HG03558 (cell line): ENCODE results near the gene CD1D.
"Not testable (repeated sequence)": the region's sequence is repeated elsewhere in the genome, so short reads cannot be mapped to it uniquely, and the experiment has no call there.

ENCODE experiments used
- ATAC-seq: cut with Tn5 transposase; IDR thresholded peaks from one replicate; pipeline ENCODE4 v1.9.1; 2021; ENCODE audit warnings: moderate number of reproducible peaks; ENCODE audit not compliant: unreplicated experiment; ENCODE audit errors: extremely low read depth

The CD1D gene

DNA sequence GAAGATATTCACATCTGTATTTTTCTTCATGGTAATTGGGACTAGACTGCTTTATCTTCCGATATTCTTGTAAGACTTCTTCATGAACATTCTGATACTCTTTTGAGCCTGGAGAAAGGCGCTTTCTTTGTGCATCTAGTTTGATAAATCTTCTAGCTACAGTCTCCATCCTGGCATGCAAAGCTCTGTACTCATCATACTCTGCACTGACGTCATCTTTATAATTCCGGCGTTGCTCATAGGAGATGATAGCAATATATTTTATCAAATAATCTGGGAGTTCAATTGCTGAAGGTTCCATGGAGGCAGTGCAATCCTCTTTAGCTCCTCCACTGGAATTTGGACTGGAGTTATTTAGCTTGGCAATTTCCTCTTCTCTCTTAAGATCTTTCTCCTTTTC lies 4.8 kb upstream of the CD1D start:
- not testable (repeated sequence) for ATAC-seq

DNA sequence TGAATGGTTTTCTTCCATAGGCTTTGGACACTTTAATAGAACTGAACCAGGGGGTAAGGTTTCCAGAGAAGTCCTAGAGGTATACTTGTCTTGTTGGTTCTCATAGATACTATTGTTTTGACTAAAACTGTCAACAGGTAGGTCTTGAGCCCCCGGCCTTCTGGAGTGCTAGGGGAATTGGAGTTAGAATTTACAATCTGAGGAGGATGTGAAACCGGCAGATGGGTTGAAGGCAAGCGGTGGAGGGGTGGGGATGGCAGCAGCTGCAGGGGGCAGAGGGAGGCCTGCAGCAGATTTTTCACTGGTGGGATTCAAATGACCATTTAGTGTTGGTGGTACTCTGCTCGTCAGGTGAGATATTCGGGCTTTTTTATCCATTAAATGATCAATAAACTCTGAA lies 4.3 kb upstream of the CD1D start:
- ATAC-seq = no peak

- ATAC-seq = not testable (repeated sequence)
These were observed 3.6 kb upstream of the CD1D start for GRCh38 chr1:158176849-158177699.

- ATAC-seq = no peak
These were observed 2.8 kb upstream of the CD1D start for GRCh38 chr1:158177700-158178450.

DNA sequence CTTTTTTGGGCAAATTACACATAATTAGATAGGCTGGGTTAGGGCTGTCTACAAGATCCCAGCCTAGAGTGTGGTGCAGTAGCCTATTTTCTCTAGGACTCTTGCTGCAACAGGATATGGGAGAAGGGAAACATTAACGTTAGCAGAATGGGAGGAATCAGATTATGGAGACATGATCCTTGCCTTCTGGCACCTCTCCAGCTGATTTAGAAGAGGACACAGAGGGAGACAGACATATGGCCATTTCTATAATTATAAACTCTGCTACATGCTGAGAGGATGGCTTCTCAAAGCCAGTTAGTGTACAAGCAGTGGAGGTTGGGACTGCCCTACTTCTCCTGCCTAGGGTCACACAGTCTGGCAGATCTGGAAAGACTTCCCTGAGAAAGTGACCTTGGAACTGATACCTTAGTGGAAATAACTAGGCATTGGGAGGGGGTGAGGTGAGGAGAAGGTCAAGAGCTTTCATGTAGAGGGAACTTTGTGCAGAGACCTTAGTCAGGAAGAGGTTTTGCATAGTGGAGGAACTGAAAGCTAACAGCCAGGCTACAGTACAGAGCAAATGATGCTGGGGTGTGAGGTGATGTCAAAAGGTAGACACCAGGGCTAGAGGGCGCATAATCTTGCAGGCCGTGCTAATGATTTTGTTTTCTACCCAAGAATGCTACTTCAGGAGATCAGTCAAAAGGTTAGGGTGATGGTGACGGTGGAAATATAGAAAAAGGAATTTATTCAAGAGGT lies 1.2 kb upstream of the CD1D start:
- ATAC-seq = no peak

GRCh38 chr1:158181577-158181922 lies 855 bp downstream of the CD1D start:
- no peak for ATAC-seq

GRCh38 chr1:158185770-158186169 lies 5.1 kb downstream of the CD1D start:
- no peak for ATAC-seq

- ATAC-seq = no peak
These were observed 5.5 kb downstream of the CD1D start for GRCh38 chr1:158186180-158186579.

DNA sequence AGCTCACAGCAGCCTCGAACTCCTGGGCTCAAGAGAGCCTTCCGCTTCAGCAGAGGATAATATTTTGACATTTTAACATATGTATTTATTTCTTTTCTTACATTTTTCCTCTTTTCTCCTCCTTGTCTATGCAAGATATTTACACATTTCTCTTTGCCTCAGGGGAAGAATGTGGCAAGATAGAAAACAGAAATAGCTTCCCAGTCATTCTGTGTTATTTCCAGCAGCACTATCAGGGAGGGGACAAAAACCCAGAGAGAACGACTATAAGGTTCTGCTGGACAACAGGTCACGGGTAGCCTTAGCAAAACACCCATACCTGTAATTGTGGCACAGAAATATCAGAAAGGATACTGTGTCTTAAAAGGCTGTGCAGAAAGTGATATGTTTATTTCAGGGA lies 7.9 kb downstream of the CD1D start:
- no peak for ATAC-seq

GRCh38 chr1:158189624-158190023 lies 8.9 kb downstream of the CD1D start:
- ATAC-seq = no peak

- ATAC-seq = no peak
These were observed 10.6 kb downstream of the CD1D start for GRCh38 chr1:158191299-158191698.

GRCh38 chr1:158196461-158196860 lies 15.8 kb downstream of the CD1D start:
- ATAC-seq = no peak

GRCh38 chr1:158199849-158200248 lies 19.2 kb downstream of the CD1D start:
- ATAC-seq = no peak

DNA sequence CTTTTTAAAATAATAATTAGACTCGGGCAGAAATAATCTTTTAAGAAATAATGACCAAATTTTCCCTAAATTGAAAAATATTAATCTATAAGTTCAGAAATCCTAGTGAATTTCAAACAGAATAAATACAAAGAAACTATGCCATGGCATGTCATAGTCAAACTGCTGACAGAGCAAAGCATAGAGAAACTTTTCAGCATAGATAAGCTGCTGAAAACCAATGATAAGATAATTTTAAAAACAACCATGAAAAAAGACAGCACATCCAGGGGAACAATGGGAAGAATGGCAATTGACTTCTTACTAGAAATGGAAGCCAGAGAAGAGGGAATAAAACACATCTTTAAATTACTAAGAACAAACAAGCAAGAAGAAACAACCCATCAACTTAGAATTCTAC lies 19.8 kb downstream of the CD1D start:
- ATAC-seq = no peak

DNA sequence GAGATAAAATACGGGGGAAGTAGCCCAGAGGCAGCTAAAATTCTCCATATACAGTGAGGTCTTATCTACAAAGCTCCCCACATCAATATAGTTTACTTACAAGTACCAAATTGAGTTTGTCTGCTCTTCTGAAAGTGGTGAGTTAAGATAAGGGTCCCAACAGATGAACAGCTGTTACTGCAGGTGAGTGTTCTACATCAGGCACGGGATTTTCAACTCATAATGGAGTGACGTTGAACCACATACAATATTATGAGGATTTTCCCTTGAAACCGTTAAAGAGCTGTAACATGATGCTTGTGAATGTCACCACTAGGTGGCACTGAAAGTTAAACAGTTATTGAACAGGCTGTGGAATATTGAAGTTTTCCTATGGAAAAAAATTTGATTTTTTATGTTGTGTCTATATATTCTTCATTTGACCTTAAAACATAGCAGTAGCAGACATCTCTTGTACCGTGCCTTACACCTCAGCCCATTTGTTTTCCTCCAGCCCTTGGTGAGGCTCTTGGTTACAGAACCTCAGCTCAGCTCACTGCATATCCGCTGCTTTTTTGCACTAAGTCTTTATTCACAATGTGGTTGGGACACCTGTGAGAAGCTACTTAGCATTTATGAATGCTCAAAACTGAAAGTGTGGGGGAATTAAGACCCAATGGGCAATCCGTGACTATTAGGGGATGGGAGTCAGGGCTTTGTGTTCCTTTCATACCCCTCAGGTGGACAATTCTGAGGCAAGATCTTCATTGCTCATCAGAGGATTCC lies 23.2 kb downstream of the CD1D start:
- ATAC-seq = no peak

DNA sequence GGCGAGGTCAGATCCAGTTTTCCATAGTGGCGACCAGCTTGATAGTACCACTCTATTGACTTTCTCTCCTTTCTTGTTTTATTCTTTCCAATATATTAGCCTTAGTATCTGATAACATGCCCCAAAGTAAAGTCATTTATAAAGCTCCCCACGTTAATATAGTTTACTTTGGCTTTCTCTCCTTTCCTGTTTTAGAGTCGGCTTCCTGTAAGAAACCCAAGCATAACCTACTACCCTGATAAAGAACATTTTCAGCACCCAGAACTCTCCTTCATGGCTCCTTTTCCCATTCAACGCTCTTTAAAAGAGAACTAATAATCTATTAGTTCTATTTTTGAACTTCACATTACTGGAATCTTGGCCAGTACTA lies 23.7 kb downstream of the CD1D start:
- ATAC-seq = no peak

GRCh38 chr1:158208586-158209116 lies 28.0 kb downstream of the CD1D start:
- ATAC-seq = no peak

DNA sequence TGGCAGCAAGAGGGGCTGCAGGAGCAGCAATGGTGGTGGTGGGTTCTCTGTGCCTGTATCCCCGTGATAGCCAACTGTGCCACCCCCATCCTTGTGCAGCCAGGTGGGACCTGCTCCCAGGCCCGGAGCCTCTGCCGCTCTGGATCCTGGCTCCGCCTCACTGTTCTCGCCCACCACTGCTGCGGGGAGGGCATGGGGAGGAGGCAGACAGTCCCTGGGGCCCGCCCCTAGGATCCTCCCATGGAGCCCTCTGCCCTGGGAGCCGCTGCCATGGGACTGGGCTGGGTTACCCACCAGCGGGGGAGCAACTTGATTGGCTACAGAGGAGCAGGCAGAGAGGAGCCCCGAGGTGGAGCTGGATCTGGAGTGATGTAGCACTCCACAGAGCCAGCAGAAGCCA lies 31.6 kb downstream of the CD1D start:
- no peak for ATAC-seq

DNA sequence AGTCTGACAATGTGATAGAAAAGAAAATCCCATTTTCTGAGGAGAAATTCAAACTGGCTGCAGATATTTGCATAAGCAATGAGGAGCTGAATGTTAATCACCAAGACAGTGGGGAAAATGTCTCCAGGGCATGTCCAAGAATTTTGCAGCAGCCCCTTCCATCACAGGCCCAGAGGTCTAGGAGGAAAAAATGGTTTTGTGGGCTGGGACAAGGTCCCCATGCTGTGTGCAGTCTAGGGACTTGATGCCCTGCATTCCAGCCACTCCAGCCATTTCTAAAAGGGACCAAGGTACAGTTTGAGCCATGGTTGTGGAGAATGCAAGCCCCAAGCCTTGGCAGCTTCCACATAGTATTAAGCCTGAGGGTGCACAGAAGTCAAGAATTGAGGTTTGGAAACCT lies 42.8 kb downstream of the CD1D start:
- ATAC-seq = not testable (repeated sequence)
